Trophoblast cell (in vitro differentiated cells and primary cell): ENCODE measurements around the gene ACAA1.

Experiments used
- DNase-seq, 2 donors: peaks; one replicate each; pipeline ENCODE4 v3.0.0-alpha.2; 2016
- H2AFZ ChIP-seq: 2 replicates; pipeline ENCODE4 v1.6.1; 2013; ENCODE audit warnings: low read length, moderate library complexity, mild to moderate bottlenecking; ENCODE audit not compliant: insufficient read depth, poor library complexity
- H2AK5ac ChIP-seq: 2 replicates; pipeline ENCODE4 v1.6.1; 2013; ENCODE audit warnings: mild to moderate bottlenecking, low read length
- H2BK120ac ChIP-seq: 2 replicates; pipeline ENCODE4 v1.6.1; 2013; ENCODE audit warnings: low read length, mild to moderate bottlenecking, moderate library complexity; ENCODE audit not compliant: insufficient read depth, poor library complexity
- H2BK12ac ChIP-seq: 2 replicates; pipeline ENCODE4 v1.6.1; 2013; ENCODE audit warnings: mild to moderate bottlenecking, low read length, moderate library complexity
- H2BK5ac ChIP-seq: 2 replicates; pipeline ENCODE4 v1.6.1; 2013; ENCODE audit warnings: low read length, low read depth, moderate library complexity, mild to moderate bottlenecking; ENCODE audit not compliant: poor library complexity
- H3K14ac ChIP-seq: 2 replicates; pipeline ENCODE4 v1.6.1; 2013; ENCODE audit warnings: mild to moderate bottlenecking, low read length
- H3K18ac ChIP-seq: 2 replicates; pipeline ENCODE4 v1.6.1; 2013; ENCODE audit warnings: mild to moderate bottlenecking, low read length
- H3K23ac ChIP-seq: 2 replicates; pipeline ENCODE4 v1.6.1; 2013; ENCODE audit warnings: low read length
- H3K27ac ChIP-seq: 2 replicates; pipeline ENCODE4 v1.5.1; 2013; ENCODE audit warnings: low read depth, mild to moderate bottlenecking, inconsistent platforms, low read length, moderate library complexity
- H3K27me3 ChIP-seq: 2 replicates; pipeline ENCODE4 v1.6.1; 2013; ENCODE audit warnings: inconsistent platforms, mild to moderate bottlenecking, low read length, moderate library complexity; ENCODE audit not compliant: insufficient read depth
- H3K36me3 ChIP-seq, 2 experiments: 1 replicate in 1 of 2; 2 replicates in 1 of 2; pipeline ENCODE4 v1.6.1; 2013; ENCODE audit warnings: low read length in 2 of 2, mild to moderate bottlenecking in 2 of 2, moderate library complexity in 1 of 2; ENCODE audit not compliant: insufficient read depth in 2 of 2, control insufficient read depth in 1 of 2
- H3K4ac ChIP-seq: 2 replicates; pipeline ENCODE4 v1.6.1; 2013; ENCODE audit warnings: low read depth, mild to moderate bottlenecking, low read length, moderate library complexity
- H3K4me1 ChIP-seq, 2 experiments: 1 replicate in 1 of 2; 2 replicates in 1 of 2; pipeline ENCODE4 v1.6.1; 2013; ENCODE audit warnings: low read length in 2 of 2, mild to moderate bottlenecking in 2 of 2, moderate library complexity in 1 of 2; ENCODE audit not compliant: insufficient read depth in 2 of 2, control insufficient read depth in 1 of 2
- H3K4me2 ChIP-seq: 2 replicates; pipeline ENCODE4 v1.6.1; 2013; ENCODE audit warnings: inconsistent platforms, mild to moderate bottlenecking, low read length, moderate library complexity
- H3K4me3 ChIP-seq: 2 replicates; pipeline ENCODE4 v1.5.1; 2013; ENCODE audit warnings: mild to moderate bottlenecking, low read depth, low read length, inconsistent platforms
- H3K79me1 ChIP-seq: one replicate; pipeline ENCODE4 v1.6.1; 2013; ENCODE audit warnings: low read length
- H3K79me2 ChIP-seq: 2 replicates; pipeline ENCODE4 v1.6.1; 2013; ENCODE audit warnings: low read length, mild to moderate bottlenecking; ENCODE audit not compliant: control insufficient read depth, insufficient read depth, poor library complexity
- H3K9ac ChIP-seq: 2 replicates; pipeline ENCODE4 v1.6.1; 2013; ENCODE audit warnings: mild to moderate bottlenecking, low read length
- H3K9me3 ChIP-seq: 2 replicates; pipeline ENCODE4 v1.6.1; 2013; ENCODE audit warnings: low read depth, mild to moderate bottlenecking, control low read depth, inconsistent platforms, low read length; ENCODE audit not compliant: insufficient read depth
- H4K12ac ChIP-seq: 2 replicates; pipeline ENCODE4 v1.6.1; 2013; ENCODE audit warnings: low read depth, mild to moderate bottlenecking, low read length, moderate library complexity
- H4K8ac ChIP-seq: 2 replicates; pipeline ENCODE4 v1.6.1; 2013; ENCODE audit warnings: low read depth, mild to moderate bottlenecking, low read length, moderate library complexity
- H4K91ac ChIP-seq: one replicate; pipeline ENCODE4 v1.6.1; 2013; ENCODE audit warnings: low read depth, mild to moderate bottlenecking, low read length, moderate library complexity
- WGBS: extraction: QIAGEN DNeasy Blood & Tissue Kit; methylation state at CpG from one replicate; pipeline ENCODE4 v1.1.7; 2013; ENCODE audit warnings: missing lambda C conversion rate; ENCODE audit not compliant: insufficient read length, insufficient coverage; ENCODE audit errors: extremely low coverage; 5-methylcytosine and 5-hydroxymethylcytosine counted together

ACAA1 gene

DNA sequence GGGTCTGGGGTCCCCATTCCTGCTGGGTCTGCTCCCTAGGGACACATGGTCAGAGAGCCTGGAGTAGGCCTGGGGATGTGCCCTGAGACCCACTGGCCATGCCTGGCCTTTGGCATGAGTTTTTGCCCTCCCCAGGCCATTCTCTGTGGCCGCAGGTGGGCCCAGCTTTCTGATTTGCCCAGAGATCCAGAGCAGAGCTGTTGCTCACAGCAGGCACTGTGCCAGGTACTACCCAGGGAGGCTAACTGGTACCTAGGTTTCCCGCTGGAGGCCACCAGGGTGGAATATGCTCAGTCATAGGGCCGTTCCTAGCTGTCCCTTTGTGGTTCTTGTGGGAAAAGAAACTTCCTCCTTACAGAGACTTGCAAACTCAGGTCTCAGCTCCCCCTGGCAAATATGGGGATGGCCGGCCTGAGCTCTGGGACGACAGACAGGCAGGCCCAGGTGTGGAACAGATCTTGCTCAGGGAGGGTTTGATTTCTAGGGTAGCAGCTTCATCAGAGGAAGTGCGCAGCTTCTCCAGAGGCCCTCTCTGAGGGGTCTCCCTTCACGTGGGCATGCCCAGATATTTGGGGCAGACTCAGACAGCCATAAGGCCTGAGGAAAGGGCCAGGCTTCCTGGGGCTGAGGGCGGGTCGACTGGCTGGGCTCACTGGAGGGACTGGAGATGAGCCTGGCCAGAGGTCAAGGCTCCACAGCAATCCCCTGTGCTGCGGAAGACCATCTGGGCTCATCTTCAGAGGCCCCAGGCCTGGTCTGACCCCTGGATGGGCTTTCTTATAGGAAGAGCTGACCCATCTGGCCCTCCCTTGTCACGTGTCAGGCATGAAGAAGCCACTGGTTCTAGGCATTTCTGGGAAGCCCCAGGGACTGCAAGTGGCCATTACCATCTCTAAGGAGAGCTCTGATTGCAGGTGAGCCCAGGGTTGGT lies 28.0 kb downstream of the ACAA1 start:
- H2AFZ ChIP-seq, result no peak overlapping the region
- no peak for DNase-seq
- no peak overlapping the region for H2BK5ac ChIP-seq
- H3K9me3 ChIP-seq, result no peaks in the 10 kb centered on the region
- no peak overlapping the region for H3K18ac ChIP-seq
- no peaks in the 10 kb centered on the region for H3K4me1 ChIP-seq
- no peaks in the 10 kb centered on the region for H3K79me1 ChIP-seq
- no peak overlapping the region for H3K4ac ChIP-seq
- H3K27ac ChIP-seq, result no peak overlapping the region
- no peaks in the 10 kb centered on the region for H3K27me3 ChIP-seq
- H2BK12ac ChIP-seq, result no peak overlapping the region
- no peak overlapping the region for H3K4me2 ChIP-seq
- H2BK120ac ChIP-seq, result no peak overlapping the region
- H4K12ac ChIP-seq, result no peak overlapping the region
- H3K9ac ChIP-seq, result no peak overlapping the region
- no peaks in the 10 kb centered on the region for H3K79me2 ChIP-seq
- H3K4me3 ChIP-seq, result no peak overlapping the region
- H4K91ac ChIP-seq, result no peak overlapping the region
- no peak overlapping the region for H3K23ac ChIP-seq
- no peak overlapping the region for H2AK5ac ChIP-seq
- no peaks in the 10 kb centered on the region for H3K36me3 ChIP-seq
- no CpG with 5 or more reads among the region's 11 CpGs for WGBS
- no peak overlapping the region for H4K8ac ChIP-seq
- H3K14ac ChIP-seq, result no peak overlapping the region

DNA sequence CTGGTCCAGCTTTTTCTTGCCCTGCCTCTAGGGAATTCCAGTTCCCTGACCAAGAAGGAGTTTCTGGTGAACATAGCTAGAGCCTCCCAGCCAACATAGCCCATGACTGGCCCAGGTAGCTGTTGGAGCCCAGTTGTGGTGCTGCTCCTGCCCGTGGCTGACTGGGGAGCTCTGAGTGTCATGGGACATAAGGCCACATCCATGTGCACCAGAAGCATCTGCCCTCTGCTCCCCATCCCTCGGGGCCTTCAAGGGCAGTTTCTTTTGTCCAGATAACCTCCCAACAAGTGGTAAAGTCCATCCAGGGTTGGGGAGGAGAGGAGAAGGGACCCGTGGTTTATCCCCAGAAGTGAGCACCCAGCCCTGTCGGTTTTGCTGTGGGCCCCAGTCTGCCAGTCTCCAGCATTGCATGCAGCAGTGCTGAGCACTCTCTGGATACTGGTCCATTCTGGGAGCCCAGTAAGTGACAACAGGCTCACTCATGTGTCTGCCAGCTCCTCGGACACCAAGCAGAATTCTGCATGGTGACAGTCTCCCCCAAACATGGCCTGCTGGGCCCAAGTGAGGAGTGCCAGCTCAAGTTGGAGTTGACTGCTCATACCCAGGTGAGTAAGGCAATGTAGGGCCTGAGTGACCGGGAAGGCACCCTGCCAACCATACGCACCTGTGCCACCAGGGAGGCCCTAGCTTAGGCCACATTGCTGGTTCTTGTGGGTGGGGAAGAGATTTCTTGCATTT lies 28.8 kb downstream of the ACAA1 start:
- Histone ChIP-seq H3K4ac (no peak overlapping the region), H2AFZ (no peak overlapping the region), H4K12ac (no peak overlapping the region), H3K79me1 (no peaks in the 10 kb centered on the region), H2BK120ac (no peak overlapping the region), H3K9ac (no peak overlapping the region), H3K27ac (no peak overlapping the region), H3K4me2 (no peak overlapping the region), H4K8ac (no peak overlapping the region), H3K9me3 (peaks cover 1% of the 10 kb centered on the region), H2AK5ac (no peak overlapping the region), H2BK5ac (no peak overlapping the region), H3K23ac (no peak overlapping the region), H2BK12ac (no peak overlapping the region), H4K91ac (no peak overlapping the region), H3K18ac (no peak overlapping the region), H3K4me3 (no peak overlapping the region), H3K27me3 (no peaks in the 10 kb centered on the region), H3K79me2 (no peaks in the 10 kb centered on the region), H3K4me1 (no peaks in the 10 kb centered on the region), H3K14ac (no peak overlapping the region), H3K36me3 (no peaks in the 10 kb centered on the region)
- no CpG with 5 or more reads among the region's 7 CpGs for WGBS
- no peak for DNase-seq

DNA sequence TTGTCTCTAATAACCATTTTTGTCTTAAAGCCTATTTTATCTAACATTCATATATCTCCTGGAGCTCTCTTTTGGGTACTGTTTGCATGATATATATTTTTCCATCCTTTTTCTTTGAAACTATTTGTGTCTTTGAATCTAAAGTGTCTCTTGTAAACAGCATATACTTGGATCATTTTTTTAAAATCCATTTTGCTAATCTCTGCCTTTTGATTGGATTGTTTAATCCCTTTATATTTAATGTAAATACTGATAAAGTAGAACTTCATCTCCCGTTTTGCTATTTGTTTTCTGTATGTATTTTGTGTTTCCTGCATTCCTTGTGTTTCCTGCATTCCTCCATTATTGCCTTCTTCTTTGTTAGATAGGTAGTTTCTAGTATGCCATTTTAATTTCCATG lies 31.4 kb downstream of the ACAA1 start:
- Histone ChIP-seq H3K14ac (no peak overlapping the region), H3K4me3 (no peak overlapping the region), H2BK120ac (no peak overlapping the region), H3K23ac (no peak overlapping the region), H3K79me1 (no peaks in the 10 kb centered on the region), H2BK12ac (no peak overlapping the region), H3K27ac (no peak overlapping the region), H2AK5ac (no peak overlapping the region), H3K9me3 (peaks cover 3% of the 10 kb centered on the region), H2BK5ac (no peak overlapping the region), H3K18ac (no peak overlapping the region), H4K12ac (no peak overlapping the region), H3K27me3 (no peaks in the 10 kb centered on the region), H3K4me2 (no peak overlapping the region), H3K4ac (no peak overlapping the region), H3K79me2 (no peaks in the 10 kb centered on the region), H2AFZ (no peak overlapping the region), H4K8ac (no peak overlapping the region), H3K4me1 (no peaks in the 10 kb centered on the region), H3K9ac (no peak overlapping the region), H3K36me3 (no peaks in the 10 kb centered on the region), H4K91ac (no peak overlapping the region)
- WGBS, result no CpG with 5 or more reads among the region's 1 CpG
- no peak for DNase-seq

DNA sequence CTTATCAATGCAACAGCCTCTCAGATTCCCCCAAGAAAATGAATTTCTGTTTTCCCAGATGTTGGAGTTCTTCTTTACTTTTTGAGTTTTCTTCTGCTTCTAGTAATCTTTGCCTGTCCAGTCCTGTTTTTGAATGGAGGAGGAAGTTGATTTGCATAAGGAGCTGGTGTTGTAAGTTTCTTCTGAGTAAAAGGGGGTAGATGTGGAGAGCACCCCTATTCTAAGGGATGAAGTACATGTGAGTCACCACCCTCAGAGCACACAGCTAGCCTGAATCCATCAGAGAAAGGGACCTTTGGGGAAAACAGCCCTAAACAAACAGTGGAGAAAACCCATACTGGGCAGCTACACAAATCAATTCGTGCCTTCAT lies 34.5 kb downstream of the ACAA1 start:
- Histone ChIP-seq H2BK12ac (no peak overlapping the region), H3K4ac (no peak overlapping the region), H3K27ac (no peak overlapping the region), H3K23ac (no peak overlapping the region), H4K91ac (no peak overlapping the region), H3K27me3 (no peaks in the 10 kb centered on the region), H3K9me3 (peaks cover 3% of the 10 kb centered on the region), H3K14ac (no peak overlapping the region), H3K4me2 (no peak overlapping the region), H3K4me3 (no peak overlapping the region), H3K79me2 (no peaks in the 10 kb centered on the region), H3K9ac (no peak overlapping the region), H2AFZ (no peak overlapping the region), H2AK5ac (no peak overlapping the region), H3K18ac (no peak overlapping the region), H3K4me1 (no peaks in the 10 kb centered on the region), H3K79me1 (no peaks in the 10 kb centered on the region), H3K36me3 (no peaks in the 10 kb centered on the region), H4K12ac (no peak overlapping the region), H2BK5ac (no peak overlapping the region), H2BK120ac (no peak overlapping the region), H4K8ac (no peak overlapping the region)
- DNase-seq, result no peak
- no CpG with 5 or more reads among the region's 1 CpG for WGBS
